Mesenchymal stem cell (in vitro differentiated cells and primary cell): ENCODE data around the gene DCUN1D3.
"Not testable (repeated sequence)": the region's sequence is repeated elsewhere in the genome, so short reads cannot be mapped to it uniquely, and the experiment has no call there.

Experiments used
- DNase-seq: peaks from one replicate; pipeline ENCODE4 v3.0.0-alpha.2; 2013
- H2AFZ ChIP-seq: one replicate; pipeline ENCODE4 v1.6.1; 2013; ENCODE audit warnings: low read depth, mild to moderate bottlenecking, control low read depth, inconsistent platforms, low read length, moderate library complexity
- H2AK5ac ChIP-seq: 2 replicates; pipeline ENCODE4 v1.6.1; 2013; ENCODE audit warnings: low read length, moderate library complexity, mild to moderate bottlenecking, inconsistent platforms; ENCODE audit not compliant: severe bottlenecking
- H2BK120ac ChIP-seq: one replicate; pipeline ENCODE4 v1.6.1; 2013; ENCODE audit warnings: low read depth, mild to moderate bottlenecking, inconsistent platforms, low read length, moderate library complexity
- H2BK12ac ChIP-seq, 2 experiments: one replicate each; pipeline ENCODE4 v1.6.1; 2013; ENCODE audit warnings: inconsistent platforms in 2 of 2, low read length in 2 of 2, mild to moderate bottlenecking in 2 of 2, moderate library complexity in 2 of 2, control low read depth in 1 of 2
- H2BK15ac ChIP-seq: one replicate; pipeline ENCODE4 v1.6.1; 2013; ENCODE audit warnings: mild to moderate bottlenecking, low read depth, inconsistent platforms; ENCODE audit not compliant: poor library complexity, severe bottlenecking
- H2BK5ac ChIP-seq: 2 replicates; pipeline ENCODE4 v1.6.1; 2013; ENCODE audit warnings: low read depth, mild to moderate bottlenecking, low read length, control low read depth, inconsistent platforms; ENCODE audit not compliant: poor library complexity, severe bottlenecking
- H3K14ac ChIP-seq, 2 experiments: one replicate each; pipeline ENCODE4 v1.6.1; 2013; ENCODE audit warnings: inconsistent platforms in 2 of 2, low read length in 2 of 2, control low read depth in 1 of 2, mild to moderate bottlenecking in 1 of 2, moderate library complexity in 1 of 2
- H3K18ac ChIP-seq, 2 experiments: one replicate each; pipeline ENCODE4 v1.6.1; 2013; ENCODE audit warnings: inconsistent platforms in 2 of 2, low read length in 2 of 2, control low read depth in 1 of 2, low read depth in 1 of 2, mild to moderate bottlenecking in 1 of 2
- H3K23ac ChIP-seq, 2 experiments: one replicate each; pipeline ENCODE4 v1.6.1; 2013; ENCODE audit warnings: inconsistent platforms in 2 of 2, low read length in 2 of 2, mild to moderate bottlenecking in 2 of 2, moderate library complexity in 2 of 2, control low read depth in 1 of 2
- H3K27ac ChIP-seq: 2 replicates; pipeline ENCODE4 v1.5.1; 2013; ENCODE audit warnings: mild to moderate bottlenecking, moderate library complexity, low read length, control low read depth, inconsistent platforms; ENCODE audit not compliant: poor library complexity, severe bottlenecking
- H3K27me3 ChIP-seq, 2 experiments: 2 replicates each; pipeline versions ENCODE4 v1.6.1 to v1.7.0; 2013; ENCODE audit warnings: low read length in 2 of 2, mild to moderate bottlenecking in 2 of 2, moderate library complexity in 2 of 2, control low read depth in 1 of 2, inconsistent platforms in 1 of 2; ENCODE audit not compliant: control insufficient read depth in 1 of 2, insufficient read depth in 1 of 2
- H3K36me3 ChIP-seq, 2 experiments: 2 replicates each; pipeline versions ENCODE4 v1.6.1 to v1.7.0; 2013; ENCODE audit warnings: low read length in 2 of 2, control low read depth in 1 of 2, inconsistent platforms in 1 of 2, low read depth in 1 of 2, mild to moderate bottlenecking in 1 of 2; ENCODE audit not compliant: insufficient read depth in 2 of 2, control insufficient read depth in 1 of 2
- H3K4ac ChIP-seq, 2 experiments: one replicate each; pipeline ENCODE4 v1.6.1; 2013; ENCODE audit warnings: inconsistent platforms in 2 of 2, low read length in 2 of 2, mild to moderate bottlenecking in 2 of 2, moderate library complexity in 2 of 2, control low read depth in 1 of 2, low read depth in 1 of 2
- H3K4me1 ChIP-seq: 2 replicates; pipeline ENCODE4 v1.6.1; 2013; ENCODE audit warnings: low read depth, low read length, control low read depth; ENCODE audit not compliant: control insufficient read depth, insufficient read depth
- H3K4me2 ChIP-seq: 2 replicates; pipeline ENCODE4 v1.6.1; 2013; ENCODE audit warnings: low read length, mild to moderate bottlenecking, inconsistent platforms; ENCODE audit not compliant: poor library complexity, severe bottlenecking
- H3K4me3 ChIP-seq, 2 experiments: 2 replicates each; pipeline versions ENCODE4 v1.5.1 to v1.7.0; 2013; ENCODE audit warnings: low read length in 2 of 2, mild to moderate bottlenecking in 2 of 2, control low read depth in 1 of 2, low read depth in 1 of 2; ENCODE audit not compliant: insufficient read depth in 1 of 2
- H3K79me1 ChIP-seq: replicated peaks from 2 replicates; pipeline ENCODE4 v1.6.1; 2013; ENCODE audit warnings: mild to moderate bottlenecking, control low read depth, low read length, inconsistent platforms; ENCODE audit not compliant: poor library complexity, severe bottlenecking
- H3K9ac ChIP-seq: 2 replicates; pipeline ENCODE4 v1.7.0; 2013; ENCODE audit warnings: mild to moderate bottlenecking, low read length, moderate library complexity
- H3K9me3 ChIP-seq: 2 replicates; pipeline ENCODE4 v1.7.0; 2013; ENCODE audit warnings: mild to moderate bottlenecking, low read length; ENCODE audit not compliant: control insufficient read depth
- H4K8ac ChIP-seq: one replicate; pipeline ENCODE4 v1.6.1; 2013; ENCODE audit warnings: inconsistent platforms, mild to moderate bottlenecking, low read length, moderate library complexity
- H4K91ac ChIP-seq: one replicate; pipeline ENCODE4 v1.6.1; 2013; ENCODE audit warnings: mild to moderate bottlenecking, low read length, inconsistent platforms
- WGBS: methylation state at CpG from one replicate; pipeline ENCODE4 v1.1.7; 2013; ENCODE audit warnings: mixed read lengths; 5-methylcytosine and 5-hydroxymethylcytosine counted together

Gene DCUN1D3

GRCh38 chr16:20933589-20933988, 33.4 kb upstream of the DCUN1D3 start:
- no peak overlapping the region for H2AFZ ChIP-seq
- no peaks in the 10 kb centered on the region for H3K79me1 ChIP-seq
- H3K36me3 ChIP-seq: no peaks in the 10 kb centered on the region
- no peak overlapping the region for H3K18ac ChIP-seq
- no peak overlapping the region for H3K27ac ChIP-seq
- H4K8ac ChIP-seq: no peak overlapping the region
- H2BK15ac ChIP-seq: no peak overlapping the region
- no peak overlapping the region for H3K14ac ChIP-seq
- no peak overlapping the region for H2BK5ac ChIP-seq
- H4K91ac ChIP-seq: no peak overlapping the region
- no peak overlapping the region for H2AK5ac ChIP-seq
- H3K23ac ChIP-seq: no peak overlapping the region
- H2BK12ac ChIP-seq: no peak overlapping the region
- no peaks in the 10 kb centered on the region for H3K4me1 ChIP-seq
- H3K9ac ChIP-seq: no peak overlapping the region
- no peaks in the 10 kb centered on the region for H3K27me3 ChIP-seq
- H3K4me3 ChIP-seq: no peak overlapping the region
- no peaks in the 10 kb centered on the region for H3K9me3 ChIP-seq
- H3K4ac ChIP-seq: no peak overlapping the region
- DNase-seq: no peak
- H3K4me2 ChIP-seq: no peak overlapping the region
- H2BK120ac ChIP-seq: no peak overlapping the region

- H3K4me2 ChIP-seq: no peak overlapping the region
- H3K27me3 ChIP-seq: no peaks in the 10 kb centered on the region
- H2AK5ac ChIP-seq: no peak overlapping the region
- peak; percentile 46 for DNase-seq
- no peak overlapping the region for H2BK12ac ChIP-seq
- no peak overlapping the region for H2AFZ ChIP-seq
- WGBS: 77% methylated on average over 4 of the region's 5 CpGs
- H3K36me3 ChIP-seq: no peaks in the 10 kb centered on the region
- no peak overlapping the region for H2BK5ac ChIP-seq
- H3K14ac ChIP-seq: no peak overlapping the region
- H3K23ac ChIP-seq: no peak overlapping the region
- no peaks in the 10 kb centered on the region for H3K9me3 ChIP-seq
- H4K91ac ChIP-seq: no peak overlapping the region
- H3K79me1 ChIP-seq: no peaks in the 10 kb centered on the region
- H4K8ac ChIP-seq: no peak overlapping the region
- H3K4me1 ChIP-seq: no peaks in the 10 kb centered on the region
- no peak overlapping the region for H3K27ac ChIP-seq
- H2BK120ac ChIP-seq: no peak overlapping the region
- no peak overlapping the region for H3K9ac ChIP-seq
- H2BK15ac ChIP-seq: no peak overlapping the region
- no peak overlapping the region for H3K4ac ChIP-seq
- no peak overlapping the region for H3K18ac ChIP-seq
- no peak overlapping the region for H3K4me3 ChIP-seq
Measured at GRCh38 chr16:20931066-20931600, 31.0 kb upstream of the DCUN1D3 start.

- no peak overlapping the region for H2AFZ ChIP-seq
- no peak overlapping the region for H3K4ac ChIP-seq
- no peaks in the 10 kb centered on the region for H3K9me3 ChIP-seq
- H3K79me1 ChIP-seq: no peaks in the 10 kb centered on the region
- H3K4me1 ChIP-seq: no peaks in the 10 kb centered on the region
- no peak overlapping the region for H3K4me3 ChIP-seq
- no peak overlapping the region for H2BK12ac ChIP-seq
- no peak overlapping the region for H2AK5ac ChIP-seq
- no peaks in the 10 kb centered on the region for H3K27me3 ChIP-seq
- H3K9ac ChIP-seq: peak overlapping the region; percentile 1
- no peak overlapping the region for H3K23ac ChIP-seq
- peaks cover 2 to 6% of the 10 kb centered on the region in 2 experiments for H3K36me3 ChIP-seq
- H3K4me2 ChIP-seq: no peak overlapping the region
- no peak overlapping the region for H2BK15ac ChIP-seq
- H4K8ac ChIP-seq: no peak overlapping the region
- DNase-seq: no peak
- no peak overlapping the region for H3K18ac ChIP-seq
- H2BK120ac ChIP-seq: no peak overlapping the region
- WGBS: 100% methylated on average over 1 of the region's 1 CpG
- no peak overlapping the region for H3K27ac ChIP-seq
- H2BK5ac ChIP-seq: no peak overlapping the region
- H3K14ac ChIP-seq: no peak overlapping the region
- no peak overlapping the region for H4K91ac ChIP-seq
Measured at GRCh38 chr16:20930365-20930690, 30.2 kb upstream of the DCUN1D3 start.

GRCh38 chr16:20929676-20930364, 29.7 kb upstream of the DCUN1D3 start:
- H3K36me3 ChIP-seq, H2BK12ac ChIP-seq, H3K79me1 ChIP-seq, H3K4me1 ChIP-seq, H2AK5ac ChIP-seq, H3K4me3 ChIP-seq, H3K4me2 ChIP-seq, H3K27me3 ChIP-seq, H3K4ac ChIP-seq, H3K9me3 ChIP-seq, H3K23ac ChIP-seq, H3K14ac ChIP-seq, H2BK120ac ChIP-seq, H2BK15ac ChIP-seq, H2BK5ac ChIP-seq, H3K27ac ChIP-seq, H2AFZ ChIP-seq, H4K91ac ChIP-seq, H3K18ac ChIP-seq, H4K8ac ChIP-seq: not testable (repeated sequence)
- peak; percentile 50 for DNase-seq
- peak overlapping the region; percentile 1 for H3K9ac ChIP-seq
- 82% methylated on average over 10 of the region's 10 CpGs for WGBS
